ENCODE data around the gene SH3TC2.
A peak's percentile ranks its signal among the peaks of the same experiment; 100 is the strongest.

SH3TC2 gene

GRCh38 chr5:148967783-148968182, 95.1 kb downstream of the SH3TC2 start:
- TF ChIP-seq JUND (IDR thresholded peaks at IDR 0.05; ENCODE audit: low read depth), result no peak
- DNase-seq (ENCODE audit: low read depth in 1 of 2, low spot score in 1 of 2), result no peak
- in situ Hi-C loops (cut with HindIII; ENCODE audit: low pct_unique_long_range_greater_than_20kb, low sequenced_read_pairs), result no loop called here

DNA sequence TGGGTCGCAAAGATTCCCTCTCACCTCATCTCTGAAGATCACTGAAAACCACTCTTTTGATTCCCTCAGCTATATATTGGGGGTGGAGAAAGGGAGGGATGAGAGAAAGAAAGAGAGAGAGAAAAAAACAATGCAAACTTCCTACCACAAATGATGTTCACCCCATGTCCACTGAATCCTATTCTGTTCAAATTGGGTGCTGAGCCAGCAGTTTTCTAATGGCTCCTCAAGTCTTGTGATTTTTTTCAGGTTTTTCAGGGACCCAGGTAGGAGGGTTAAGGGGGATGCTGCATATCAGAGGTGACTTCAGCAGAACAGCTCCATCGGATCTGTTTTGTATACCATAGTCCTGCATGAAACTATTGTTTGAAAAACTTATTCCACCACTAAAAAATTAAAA, 95.9 kb downstream of the SH3TC2 start:
- TF ChIP-seq JUND (IDR thresholded peaks at IDR 0.05; ENCODE audit: low read depth), result no peak
- in situ Hi-C loops (cut with HindIII; ENCODE audit: low pct_unique_long_range_greater_than_20kb, low sequenced_read_pairs), result no loop called here
- DNase-seq (ENCODE audit: low read depth in 1 of 2, low spot score in 1 of 2), result no peak

GRCh38 chr5:148966348-148966747, 96.5 kb downstream of the SH3TC2 start:
- DNase-seq (ENCODE audit: low read depth in 1 of 2, low spot score in 1 of 2), result no peak
- no peak for TF ChIP-seq JUND (IDR thresholded peaks at IDR 0.05; ENCODE audit: low read depth)
- in situ Hi-C loops (cut with HindIII; ENCODE audit: low pct_unique_long_range_greater_than_20kb, low sequenced_read_pairs), result no loop called here

- TF ChIP-seq JUND (IDR thresholded peaks at IDR 0.05; ENCODE audit: low read depth), result 0 out of 2 replicates have a peak, but pooled peaks have one; percentile 13
- in situ Hi-C loops (cut with HindIII; ENCODE audit: low pct_unique_long_range_greater_than_20kb, low sequenced_read_pairs), result no loop called here
- peak; percentile 56 to 89 for DNase-seq (ENCODE audit: low read depth in 1 of 2, low spot score in 1 of 2)
These were observed 97.2 kb downstream of the SH3TC2 start for GRCh38 chr5:148965511-148966265.

DNA sequence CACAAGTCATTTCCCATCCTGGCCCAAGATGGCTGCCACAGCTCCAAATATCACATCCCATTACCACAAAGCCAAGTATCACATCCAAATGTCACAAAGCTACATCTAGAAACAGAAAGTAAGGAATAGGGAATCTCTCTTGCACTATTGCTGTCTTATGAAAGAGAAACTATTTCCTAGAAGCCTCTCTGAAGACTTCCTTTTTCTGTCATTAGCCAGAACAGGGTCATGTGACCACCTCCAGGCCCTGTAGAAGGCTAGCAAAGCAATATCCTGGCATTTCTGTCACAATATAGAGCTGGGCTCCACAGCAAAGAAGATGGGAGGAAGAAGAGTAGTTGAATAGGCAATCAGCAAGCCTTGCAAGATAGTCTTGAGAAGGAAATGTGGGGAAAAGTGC, 99.2 kb downstream of the SH3TC2 start:
- TF ChIP-seq JUND (IDR thresholded peaks at IDR 0.05; ENCODE audit: low read depth), result no peak
- in situ Hi-C loops (cut with HindIII; ENCODE audit: low pct_unique_long_range_greater_than_20kb, low sequenced_read_pairs), result no loop called here
- DNase-seq (ENCODE audit: low read depth in 1 of 2, low spot score in 1 of 2), result no peak

GRCh38 chr5:148962761-148963324, 100.0 kb downstream of the SH3TC2 start:
- no peak for TF ChIP-seq JUND (IDR thresholded peaks at IDR 0.05; ENCODE audit: low read depth)
- no peak for DNase-seq (ENCODE audit: low read depth in 1 of 2, low spot score in 1 of 2)
- in situ Hi-C loops (cut with HindIII; ENCODE audit: low pct_unique_long_range_greater_than_20kb, low sequenced_read_pairs), result no loop called here

DNA sequence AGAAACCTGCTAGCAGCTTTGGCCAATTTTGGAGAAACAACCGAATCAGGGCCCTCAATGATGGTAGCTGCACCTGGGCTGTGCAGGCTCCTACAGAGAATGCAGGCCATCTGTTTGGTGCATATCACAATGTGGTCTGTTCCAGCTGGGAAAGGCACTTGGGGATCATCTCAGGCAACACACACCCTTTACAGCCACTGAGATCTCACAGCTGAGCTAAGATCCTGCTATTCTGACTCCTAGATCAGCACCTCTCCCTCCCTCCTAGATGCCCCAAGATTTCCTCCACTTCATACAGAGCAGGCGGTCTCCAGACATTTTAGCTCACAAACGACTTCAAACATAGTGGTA, 100.7 kb downstream of the SH3TC2 start:
- DNase-seq (ENCODE audit: low read depth in 1 of 2, low spot score in 1 of 2), result no peak
- in situ Hi-C loops (cut with HindIII; ENCODE audit: low pct_unique_long_range_greater_than_20kb, low sequenced_read_pairs), result no loop called here
- TF ChIP-seq JUND (IDR thresholded peaks at IDR 0.05; ENCODE audit: low read depth), result no peak

DNA sequence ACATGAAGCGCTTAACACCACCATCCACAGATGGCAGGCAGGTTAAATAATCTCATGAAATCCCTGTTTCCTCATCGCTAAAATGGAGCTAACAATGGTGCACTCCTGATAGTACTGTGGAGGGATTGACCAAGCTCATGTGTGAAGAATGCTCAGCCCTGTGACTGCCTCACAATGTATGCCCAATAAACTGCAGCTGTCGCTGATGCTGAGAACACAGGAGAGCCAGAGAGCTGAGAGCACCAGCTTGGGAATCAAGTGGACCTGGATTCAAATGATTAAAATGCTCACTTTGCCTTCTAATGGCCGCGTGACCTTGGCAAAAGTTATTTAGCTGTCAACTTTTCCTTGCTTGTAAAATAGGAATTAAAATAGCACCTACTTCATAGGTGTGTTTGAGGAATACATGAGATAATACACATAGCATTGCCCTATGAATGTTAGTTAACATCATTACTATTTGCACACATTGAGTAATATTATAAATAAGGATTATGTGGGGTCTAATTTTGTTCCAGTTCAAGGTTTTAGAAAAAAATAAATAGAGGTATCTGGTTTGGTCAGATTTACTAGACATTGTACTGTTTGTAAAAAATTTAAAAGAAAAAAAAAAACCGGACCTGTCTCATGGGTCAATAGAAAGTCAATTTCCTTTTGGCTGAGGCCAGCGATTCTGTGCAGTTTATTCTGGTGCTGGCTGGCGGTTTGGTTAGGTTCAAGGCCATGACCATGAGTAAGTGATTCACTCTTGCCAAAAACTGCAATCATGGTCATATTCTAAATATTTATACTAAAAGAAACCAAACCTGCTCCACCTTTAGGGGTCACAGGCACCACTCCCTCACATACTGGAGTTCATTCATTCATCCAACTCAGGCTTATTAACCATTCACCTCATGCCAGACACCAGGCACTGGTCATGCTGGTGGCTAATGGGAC, 101.3 kb downstream of the SH3TC2 start:
- TF ChIP-seq JUND (IDR thresholded peaks at IDR 0.05; ENCODE audit: low read depth), result no peak
- no peak for DNase-seq (ENCODE audit: low read depth in 1 of 2, low spot score in 1 of 2)
- in situ Hi-C loops (cut with HindIII; ENCODE audit: low pct_unique_long_range_greater_than_20kb, low sequenced_read_pairs), result no loop called here

DNA sequence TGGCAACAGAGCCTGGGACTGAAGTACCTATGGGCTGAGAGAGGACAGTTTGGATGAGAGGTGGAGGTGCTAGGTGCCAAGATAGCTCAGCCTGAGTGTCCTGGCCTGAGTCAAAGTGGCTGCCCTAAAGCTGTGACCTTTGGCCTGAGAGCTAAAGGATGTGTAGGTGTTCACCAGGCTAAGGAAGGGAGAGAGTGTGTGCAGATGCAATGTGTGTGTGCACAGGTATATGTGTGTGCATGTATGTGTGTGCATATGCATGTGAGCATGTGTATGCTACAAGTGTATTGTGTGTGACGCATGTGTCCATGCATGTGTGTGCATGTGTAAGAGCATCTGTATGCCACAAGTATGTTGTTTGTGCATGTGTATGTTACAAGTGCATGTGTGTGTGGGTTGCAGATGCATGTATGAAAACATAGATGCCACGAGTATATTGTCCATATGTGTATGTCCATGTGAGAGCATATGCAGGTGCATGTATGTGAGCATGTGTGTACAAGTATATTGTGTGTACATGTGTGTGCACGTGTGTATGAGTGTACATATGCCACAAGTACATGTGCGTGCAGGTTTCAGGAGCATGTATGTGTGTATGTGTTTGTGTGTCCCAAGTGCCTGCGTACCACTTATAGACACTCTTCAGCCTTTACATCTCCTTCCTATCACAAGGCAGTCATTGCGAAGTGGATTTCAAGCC, 102.6 kb downstream of the SH3TC2 start:
- in situ Hi-C loops (cut with HindIII; ENCODE audit: low pct_unique_long_range_greater_than_20kb, low sequenced_read_pairs), result no loop called here
- no peak for TF ChIP-seq JUND (IDR thresholded peaks at IDR 0.05; ENCODE audit: low read depth)
- DNase-seq (ENCODE audit: low read depth in 1 of 2, low spot score in 1 of 2), result no peak

DNA sequence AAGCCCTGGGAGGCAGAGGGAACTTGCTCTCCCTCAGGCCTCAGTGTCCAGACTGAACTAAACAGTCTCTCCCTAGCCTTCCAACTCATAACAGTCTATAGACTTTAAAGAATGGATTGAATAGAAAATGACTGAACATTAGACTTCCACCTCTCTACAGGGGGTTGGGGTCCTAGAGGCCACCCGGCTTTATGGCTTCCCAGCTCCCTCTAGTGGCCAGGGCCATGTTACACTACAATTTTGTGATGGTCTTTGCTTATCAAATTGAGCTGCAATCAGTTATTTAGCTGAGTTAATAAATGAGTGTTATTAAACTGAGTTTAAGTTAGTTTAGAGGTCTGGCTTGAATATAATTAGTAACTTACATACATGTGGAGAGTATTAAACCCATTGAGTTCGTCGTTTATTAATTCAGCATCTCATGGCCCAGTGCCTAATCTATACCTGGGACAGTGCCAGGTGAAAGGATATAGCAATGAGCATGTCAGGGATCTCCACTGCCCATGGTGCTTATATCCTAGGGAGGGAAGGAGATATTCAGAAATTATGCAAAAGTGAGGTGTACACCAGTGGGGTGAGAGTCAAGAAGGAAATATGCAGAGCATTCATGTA, 105.2 kb downstream of the SH3TC2 start:
- in situ Hi-C loops (cut with HindIII; ENCODE audit: low pct_unique_long_range_greater_than_20kb, low sequenced_read_pairs), result no loop called here
- TF ChIP-seq JUND (IDR thresholded peaks at IDR 0.05; ENCODE audit: low read depth), result no peak
- peak in 1 of 2 experiments; percentile 36 for DNase-seq (ENCODE audit: low read depth in 1 of 2, low spot score in 1 of 2)

- no peak for DNase-seq (ENCODE audit: low read depth in 1 of 2, low spot score in 1 of 2)
- in situ Hi-C loops (cut with HindIII; ENCODE audit: low pct_unique_long_range_greater_than_20kb, low sequenced_read_pairs), result no loop called here
These were observed 106.1 kb downstream of the SH3TC2 start for GRCh38 chr5:148956477-148957385.

More at GRCh38 chr5:148956477-148957385, 106.1 kb downstream of the SH3TC2 start:
- no peak for TF ChIP-seq JUND (IDR thresholded peaks at IDR 0.05; ENCODE audit: low read depth)

All from T47D (cell line).